ENCODE data around the gene CDC42BPA. TPM values are rescaled to one million over a fixed set of nuclear protein-coding genes. Genes with fewer than 3 reads are reported as not detected.

Gene CDC42BPA
- total and polyA plus RNA-seq, 2 donors (not counting 3 experiments of a cell fraction or from before 2014, with no cell fraction given): 26.1 to 92.6 TPM

DNA sequence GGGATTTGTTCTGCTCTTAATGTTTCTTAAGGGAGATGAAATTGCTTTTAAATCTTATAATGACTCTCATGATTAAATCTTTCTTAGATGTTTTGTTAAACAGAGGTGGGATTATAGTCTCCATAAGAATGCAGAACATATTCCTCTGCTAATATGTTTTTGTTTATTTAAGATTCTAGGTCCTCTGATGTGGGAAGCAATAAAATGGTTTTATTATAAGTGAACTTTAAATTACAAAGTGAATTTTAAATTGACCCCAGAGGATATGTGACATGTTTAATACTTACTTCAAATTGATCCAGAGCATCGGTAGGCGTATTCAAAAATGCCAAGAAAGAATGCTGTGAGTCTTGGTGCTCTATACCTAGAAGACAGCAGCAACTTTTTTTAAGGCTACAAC lies 248.8 kb downstream of the CDC42BPA start:
- BruUV-seq (replicated peaks): no TSS peak

More for the DNA sequence above, 248.8 kb downstream of the CDC42BPA start:
- ChIA-PET POLR2A (no interaction called here), CTCF (interaction anchor here (1.2 kb wide), 1 partner anchor 378 kb away, joined by 3 read pairs; no protein-coding TSS in a partner anchor)
- TF ChIP-seq, protein P1, sequence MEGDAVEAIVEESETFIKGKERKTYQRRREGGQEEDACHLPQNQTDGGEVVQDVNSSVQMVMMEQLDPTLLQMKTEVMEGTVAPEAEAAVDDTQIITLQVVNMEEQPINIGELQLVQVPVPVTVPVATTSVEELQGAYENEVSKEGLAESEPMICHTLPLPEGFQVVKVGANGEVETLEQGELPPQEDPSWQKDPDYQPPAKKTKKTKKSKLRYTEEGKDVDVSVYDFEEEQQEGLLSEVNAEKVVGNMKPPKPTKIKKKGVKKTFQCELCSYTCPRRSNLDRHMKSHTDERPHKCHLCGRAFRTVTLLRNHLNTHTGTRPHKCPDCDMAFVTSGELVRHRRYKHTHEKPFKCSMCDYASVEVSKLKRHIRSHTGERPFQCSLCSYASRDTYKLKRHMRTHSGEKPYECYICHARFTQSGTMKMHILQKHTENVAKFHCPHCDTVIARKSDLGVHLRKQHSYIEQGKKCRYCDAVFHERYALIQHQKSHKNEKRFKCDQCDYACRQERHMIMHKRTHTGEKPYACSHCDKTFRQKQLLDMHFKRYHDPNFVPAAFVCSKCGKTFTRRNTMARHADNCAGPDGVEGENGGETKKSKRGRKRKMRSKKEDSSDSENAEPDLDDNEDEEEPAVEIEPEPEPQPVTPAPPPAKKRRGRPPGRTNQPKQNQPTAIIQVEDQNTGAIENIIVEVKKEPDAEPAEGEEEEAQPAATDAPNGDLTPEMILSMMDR (IDR thresholded peaks at IDR 0.05; ENCODE audit: extremely low read depth in 1 of 2, insufficient read depth in 1 of 2, low read depth in 1 of 2, low read length in 2 of 2): no peak
- TF ChIP-seq POLR2A (IDR thresholded peaks at IDR 0.05; ENCODE audit: low read depth, low read length): no peak
- TF ChIP-seq GATA2 (IDR thresholded peaks at IDR 0.05; ENCODE audit: insufficient read depth, insufficient read length, low read depth, low read length): no peak
- TF ChIP-seq POLR2AphosphoS5 (IDR thresholded peaks at IDR 0.05; ENCODE audit: insufficient read depth, low read depth, low read length): no peak
- TF ChIP-seq FOS (IDR thresholded peaks at IDR 0.05; ENCODE audit: borderline replicate concordance, insufficient read depth, low read length): no peak
- TF ChIP-seq, protein P2, sequence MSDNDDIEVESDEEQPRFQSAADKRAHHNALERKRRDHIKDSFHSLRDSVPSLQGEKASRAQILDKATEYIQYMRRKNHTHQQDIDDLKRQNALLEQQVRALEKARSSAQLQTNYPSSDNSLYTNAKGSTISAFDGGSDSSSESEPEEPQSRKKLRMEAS (IDR thresholded peaks at IDR 0.05; ENCODE audit: insufficient read depth, insufficient read length): no peak
- TF ChIP-seq MYC (IDR thresholded peaks at IDR 0.05; ENCODE audit: low read depth, low read length): no peak
- no peak for TF ChIP-seq JUN (IDR thresholded peaks at IDR 0.05; ENCODE audit: borderline replicate concordance, insufficient read depth, insufficient read length, low read depth)
- no peak for TF ChIP-seq EZH2 (IDR thresholded peaks at IDR 0.05; ENCODE audit: borderline replicate concordance, low read depth, low read length, severe bottlenecking)
- Histone ChIP-seq H3K4me3 (replicated peaks in 1 of 3; ENCODE audit: insufficient read depth in 1 of 3, low read depth in 1 of 3, low read length in 3 of 3) (no peak overlapping the region), H4K20me1 (replicated peaks; ENCODE audit: control insufficient read depth, extremely low read depth, insufficient read depth, low read length) (no peaks in the 10 kb centered on the region), H3K4me1 (ENCODE audit: control insufficient read depth, extremely low read depth, insufficient read depth, low read length) (no peaks in the 10 kb centered on the region), H3K36me3 (ENCODE audit: control insufficient read depth in 2 of 2, extremely low read depth in 1 of 2, insufficient read depth in 2 of 2, low read length in 2 of 2) (peaks cover 2 to 7% of the 10 kb centered on the region in 2 experiments), H3K79me2 (ENCODE audit: control insufficient read depth, insufficient read depth, low read length) (no peaks in the 10 kb centered on the region), H2AFZ (ENCODE audit: low read depth, low read length) (no peak overlapping the region), H3K4me2 (ENCODE audit: insufficient read depth, low read length) (no peak overlapping the region), H3K27ac (ENCODE audit: insufficient read depth, low read depth, low read length) (no peak overlapping the region), H3K9me3 (replicated peaks; ENCODE audit: control insufficient read depth, insufficient read depth, low read length) (no peaks in the 10 kb centered on the region), H3K9me1 (replicated peaks; ENCODE audit: control insufficient read depth, extremely low read depth, insufficient read depth, low read length) (no peaks in the 10 kb centered on the region), H3K9ac (replicated peaks; ENCODE audit: extremely low read depth, insufficient read depth, low read length) (no peak overlapping the region), H3K27me3 (ENCODE audit: control insufficient read depth in 2 of 2, insufficient read depth in 2 of 2, low read length in 2 of 2) (no peaks in the 10 kb centered on the region)
- DNase-seq (ENCODE audit: low read depth, low spot score) (no peak), FAIRE-seq (no peak)
- dilution Hi-C loops (cut with MboI; ENCODE audit: extremely low pct_ligation_motif_present, low sequenced_read_pairs) (no loop called here), intact Hi-C loops (cut with micrococcal nuclease) (no loop called here)

Data from endothelial cell of umbilical vein (primary cell).